ENCODE measurements around the gene TBC1D22A. TPM values are rescaled to one million over a fixed set of nuclear protein-coding genes. Genes with fewer than 3 reads are reported as not detected.

The TBC1D22A gene
- total RNA-seq, 1 experiment from 2014 or later, result 14.3 TPM

DNA sequence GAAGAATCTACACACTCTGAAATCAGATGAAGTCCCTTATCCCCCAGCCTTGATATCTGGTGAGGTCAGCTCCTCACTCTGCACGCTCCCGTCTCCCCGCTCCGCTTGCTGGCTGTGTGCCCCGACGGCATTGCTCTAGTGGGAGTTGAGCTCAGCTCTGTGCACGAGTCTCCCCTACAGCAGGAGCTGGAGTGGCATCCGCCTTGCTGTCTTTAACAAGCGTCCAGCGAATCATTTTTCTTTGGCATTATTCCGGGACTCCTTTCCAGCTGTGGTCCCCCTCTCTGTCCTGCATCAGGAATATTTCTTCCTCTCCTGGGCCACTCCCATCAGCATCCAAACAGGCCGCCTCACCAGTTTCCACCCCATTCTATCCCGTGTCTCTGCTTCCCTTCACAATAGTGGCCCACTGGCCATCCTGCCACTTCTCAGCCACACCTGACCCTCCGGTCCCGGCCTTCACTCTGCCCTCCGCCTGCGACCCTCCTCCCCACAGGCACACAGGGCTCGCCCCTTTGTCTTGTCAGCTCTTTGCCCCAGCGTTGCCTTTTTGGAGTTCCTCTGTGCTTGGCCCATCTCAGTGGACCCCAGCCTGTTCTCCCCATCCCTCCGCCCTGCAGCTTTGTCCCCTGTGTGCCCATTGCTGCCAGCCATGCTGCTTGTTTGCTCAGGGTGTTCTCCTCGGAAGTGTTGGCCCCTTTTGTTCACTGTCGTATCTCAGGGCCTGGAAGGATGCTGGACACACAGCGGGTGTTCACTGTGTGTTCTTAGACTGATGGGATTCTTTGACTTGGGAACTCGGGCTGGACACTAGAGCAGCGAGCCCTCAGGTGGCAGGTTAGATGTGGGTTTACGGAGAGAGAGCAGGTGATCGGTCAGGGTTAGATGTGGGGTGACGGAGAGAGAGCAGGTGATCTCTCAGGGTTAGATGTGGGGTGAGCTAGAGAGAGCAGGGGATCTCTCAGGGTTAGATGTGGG lies 441.8 kb downstream of the TBC1D22A start:
- no peaks in the 10 kb centered on the region for H3F3A ChIP-seq (ENCODE audit: low read length, unreplicated experiment)
- H3K4me2 ChIP-seq (ENCODE audit: low read length), result no peak overlapping the region
- H3K9me3 ChIP-seq (ENCODE audit: low read length), result no peaks in the 10 kb centered on the region
- H3K27me3 ChIP-seq (ENCODE audit: low read length), result no peaks in the 10 kb centered on the region
- ChIA-PET POLR2A (ENCODE audit: unreplicated experiment) (no interaction called here), CTCF (no interaction called here)
- H3K4me1 ChIP-seq (ENCODE audit: insufficient read depth, low read length), result no peaks in the 10 kb centered on the region
- no peak for TF ChIP-seq EZH2 (IDR thresholded peaks at IDR 0.05; ENCODE audit: low read length, unreplicated experiment)
- TF ChIP-seq EZH2phosphoT487 (IDR thresholded peaks at IDR 0.05; ENCODE audit: borderline replicate concordance, low read length), result no peak
- TF ChIP-seq, protein P1, sequence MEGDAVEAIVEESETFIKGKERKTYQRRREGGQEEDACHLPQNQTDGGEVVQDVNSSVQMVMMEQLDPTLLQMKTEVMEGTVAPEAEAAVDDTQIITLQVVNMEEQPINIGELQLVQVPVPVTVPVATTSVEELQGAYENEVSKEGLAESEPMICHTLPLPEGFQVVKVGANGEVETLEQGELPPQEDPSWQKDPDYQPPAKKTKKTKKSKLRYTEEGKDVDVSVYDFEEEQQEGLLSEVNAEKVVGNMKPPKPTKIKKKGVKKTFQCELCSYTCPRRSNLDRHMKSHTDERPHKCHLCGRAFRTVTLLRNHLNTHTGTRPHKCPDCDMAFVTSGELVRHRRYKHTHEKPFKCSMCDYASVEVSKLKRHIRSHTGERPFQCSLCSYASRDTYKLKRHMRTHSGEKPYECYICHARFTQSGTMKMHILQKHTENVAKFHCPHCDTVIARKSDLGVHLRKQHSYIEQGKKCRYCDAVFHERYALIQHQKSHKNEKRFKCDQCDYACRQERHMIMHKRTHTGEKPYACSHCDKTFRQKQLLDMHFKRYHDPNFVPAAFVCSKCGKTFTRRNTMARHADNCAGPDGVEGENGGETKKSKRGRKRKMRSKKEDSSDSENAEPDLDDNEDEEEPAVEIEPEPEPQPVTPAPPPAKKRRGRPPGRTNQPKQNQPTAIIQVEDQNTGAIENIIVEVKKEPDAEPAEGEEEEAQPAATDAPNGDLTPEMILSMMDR (conservative IDR thresholded peaks at IDR 0.05; ENCODE audit: low read depth, low read length), result no peak
- no peaks in the 10 kb centered on the region for H3K36me3 ChIP-seq (ENCODE audit: low read depth, low read length)
- DNase-seq (no peak), ATAC-seq (no peak)
- no peak overlapping the region for H3K9ac ChIP-seq (ENCODE audit: low read length)
- H3K9me2 ChIP-seq (replicated peaks; ENCODE audit: low read length), result no peaks in the 10 kb centered on the region
- intact Hi-C loops (cut with micrococcal nuclease), result no loop called here
- H2AFZ ChIP-seq (ENCODE audit: low read length), result no peak overlapping the region
- no TSS peak for BruUV-seq (replicated peaks)
- H4K20me1 ChIP-seq (ENCODE audit: low read length), result no peaks in the 10 kb centered on the region
- H3K79me2 ChIP-seq (ENCODE audit: low read length), result no peaks in the 10 kb centered on the region
- H3K4me3 ChIP-seq (ENCODE audit: low read length), result no peak overlapping the region
- no peak overlapping the region for H3K27ac ChIP-seq (ENCODE audit: low read length)

GRCh38 chr22:47205081-47205491 lies 442.6 kb downstream of the TBC1D22A start:
- DNase-seq, result no peak
- Histone ChIP-seq H4K20me1 (ENCODE audit: low read length) (no peaks in the 10 kb centered on the region), H3K9me3 (ENCODE audit: low read length) (no peaks in the 10 kb centered on the region), H3K4me3 (ENCODE audit: low read length) (no peak overlapping the region), H3K27me3 (ENCODE audit: low read length) (no peaks in the 10 kb centered on the region), H3K4me1 (ENCODE audit: insufficient read depth, low read length) (no peaks in the 10 kb centered on the region), H3K79me2 (ENCODE audit: low read length) (no peaks in the 10 kb centered on the region), H3K9ac (ENCODE audit: low read length) (no peak overlapping the region), H3K27ac (ENCODE audit: low read length) (no peak overlapping the region), H2AFZ (ENCODE audit: low read length) (no peak overlapping the region), H3K9me2 (replicated peaks; ENCODE audit: low read length) (no peaks in the 10 kb centered on the region), H3F3A (ENCODE audit: low read length, unreplicated experiment) (no peaks in the 10 kb centered on the region), H3K4me2 (ENCODE audit: low read length) (no peak overlapping the region), H3K36me3 (ENCODE audit: low read depth, low read length) (no peaks in the 10 kb centered on the region)
- no TSS peak for BruUV-seq (replicated peaks)
- no peak for ATAC-seq
- intact Hi-C loops (cut with micrococcal nuclease), result no loop called here
- POLR2A ChIA-PET (ENCODE audit: unreplicated experiment), result no interaction called here
- TF ChIP-seq, protein P1 (conservative IDR thresholded peaks at IDR 0.05; ENCODE audit: low read depth, low read length), result no peak
- TF ChIP-seq EZH2phosphoT487 (IDR thresholded peaks at IDR 0.05; ENCODE audit: borderline replicate concordance, low read length) (no peak), EZH2 (IDR thresholded peaks at IDR 0.05; ENCODE audit: low read length, unreplicated experiment) (no peak)
- CTCF ChIA-PET, result no interaction called here

DNA sequence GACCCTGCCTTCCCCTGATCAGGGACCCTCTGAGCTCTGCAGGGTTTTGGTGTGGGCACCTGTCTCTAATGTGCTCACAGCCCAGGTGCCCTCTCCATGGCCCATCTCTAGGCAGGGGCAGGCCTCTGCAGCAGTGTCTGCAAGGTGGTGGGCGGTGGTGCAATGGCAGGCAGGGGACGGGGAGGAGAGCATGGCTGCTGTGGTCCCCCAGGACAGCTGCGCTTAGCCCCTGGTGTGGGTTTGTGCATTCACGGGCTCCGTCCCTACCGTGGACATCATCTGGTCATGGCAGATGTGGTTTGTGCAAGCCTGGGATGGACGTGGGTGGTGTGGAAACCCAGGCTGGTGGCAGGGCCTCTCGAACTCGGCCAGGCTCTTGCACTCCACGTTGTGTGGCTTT lies 443.1 kb downstream of the TBC1D22A start:
- Histone ChIP-seq H3K9me2 (replicated peaks; ENCODE audit: low read length) (no peaks in the 10 kb centered on the region), H3K27ac (ENCODE audit: low read length) (no peak overlapping the region), H3K9ac (ENCODE audit: low read length) (no peak overlapping the region), H3K36me3 (ENCODE audit: low read depth, low read length) (no peaks in the 10 kb centered on the region), H4K20me1 (ENCODE audit: low read length) (no peaks in the 10 kb centered on the region), H3K4me1 (ENCODE audit: insufficient read depth, low read length) (no peaks in the 10 kb centered on the region), H2AFZ (ENCODE audit: low read length) (no peak overlapping the region), H3K27me3 (ENCODE audit: low read length) (no peaks in the 10 kb centered on the region), H3F3A (ENCODE audit: low read length, unreplicated experiment) (no peaks in the 10 kb centered on the region), H3K4me3 (ENCODE audit: low read length) (no peak overlapping the region), H3K4me2 (ENCODE audit: low read length) (no peak overlapping the region), H3K79me2 (ENCODE audit: low read length) (no peaks in the 10 kb centered on the region), H3K9me3 (ENCODE audit: low read length) (no peaks in the 10 kb centered on the region)
- TF ChIP-seq EZH2phosphoT487 (IDR thresholded peaks at IDR 0.05; ENCODE audit: borderline replicate concordance, low read length), result no peak
- no peak for TF ChIP-seq EZH2 (IDR thresholded peaks at IDR 0.05; ENCODE audit: low read length, unreplicated experiment)
- TF ChIP-seq, protein P1 (conservative IDR thresholded peaks at IDR 0.05; ENCODE audit: low read depth, low read length), result no peak
- ATAC-seq, result no peak
- no peak for DNase-seq
- ChIA-PET POLR2A (ENCODE audit: unreplicated experiment) (no interaction called here), CTCF (no interaction called here)
- no TSS peak for BruUV-seq (replicated peaks)
- intact Hi-C loops (cut with micrococcal nuclease), result no loop called here

Measured in PC-3 (cell line).